Tibial artery (tissue), 4 donors: Measurements from ENCODE around the gene GCC1.

Source experiments
- DNase-seq, 2 donors: peaks; one replicate each; pipeline ENCODE4 v3.0.0-alpha.2; 2019
- H3K27ac ChIP-seq, 2 donors: fragments of 200-600 bp; sonication (generic) in 1 of 2; 1 replicate in 1 of 2; 2 replicates in 1 of 2; pipeline ENCODE4 v1.5.1; 2018 to 2019; ENCODE audit warnings: mild to moderate bottlenecking in 1 of 2
- H3K27me3 ChIP-seq, 2 donors: fragments of 200-600 bp; sonication (generic) in 1 of 2; one replicate each; pipeline versions ENCODE4 v1.5.1 to v1.6.0; 2016 to 2019
- H3K36me3 ChIP-seq, 3 donors: fragments of 200-600 bp; sonication (generic) in 2 of 3; one replicate each; pipeline ENCODE4 v1.5.1; 2016 to 2019; ENCODE audit warnings: mild to moderate bottlenecking in 2 of 3
- H3K4me1 ChIP-seq, 4 donors: fragments of 200-600 bp; sonication (generic) in 2 of 4; 1 replicate in 3 of 4; 2 replicates in 1 of 4; pipeline ENCODE4 v1.5.1; 2016 to 2019
- H3K4me3 ChIP-seq, 2 donors: fragments of 200-600 bp; sonication (generic) in 1 of 2; 1 replicate in 1 of 2; 2 replicates in 1 of 2; pipeline ENCODE4 v1.5.1; 2018 to 2019; ENCODE audit warnings: mild to moderate bottlenecking in 2 of 2
- H3K9me3 ChIP-seq, 3 donors: fragments of 200-600 bp; sonication (generic) in 1 of 3; one replicate each; pipeline ENCODE4 v1.5.1; 2016 to 2019
- CTCF ChIP-seq, 2 experiments: fragments of 200-600 bp in 1 of 2; fragments of 450-650 bp in 1 of 2; IDR thresholded peaks; one replicate each; pipeline ENCODE4 v1.5.1; 2017 to 2019; ENCODE audit warnings: antibody characterized with exemption in 2 of 2, mild to moderate bottlenecking in 1 of 2, moderate library complexity in 1 of 2
- intact Hi-C: fragments of 100-400 bp; cut with DNase I; formaldehyde crosslinking; loops from one replicate; pipeline ENCODE4 v1.15.0; 2023; ENCODE audit warnings: low total_unique reads

The GCC1 gene

GRCh38 chr7:127620406-127621233, 35.2 kb upstream of the GCC1 start:
- no peak for DNase-seq
- H3K4me1 ChIP-seq = peaks cover 0 to 9% (median 4%) of the 10 kb centered on the region in 4 donors
- intact Hi-C loops = no loop called here
- H3K36me3 ChIP-seq = no peaks in the 10 kb centered on the region
- H3K4me3 ChIP-seq = no peak overlapping the region
- peaks cover 0 to 50% of the 10 kb centered on the region in 2 donors for H3K27me3 ChIP-seq
- no peak overlapping the region for H3K27ac ChIP-seq
- no peaks in the 10 kb centered on the region for H3K9me3 ChIP-seq
- no peak for TF ChIP-seq CTCF (IDR thresholded peaks at IDR 0.05)

- Histone ChIP-seq H3K4me1 (peaks cover 0 to 9% (median 4%) of the 10 kb centered on the region in 4 donors), H3K27ac (no peak overlapping the region), H3K4me3 (no peak overlapping the region), H3K36me3 (no peaks in the 10 kb centered on the region), H3K27me3 (peaks cover 0 to 58% of the 10 kb centered on the region in 2 donors), H3K9me3 (no peaks in the 10 kb centered on the region)
- no peak for DNase-seq
- no peak for TF ChIP-seq CTCF (IDR thresholded peaks at IDR 0.05)
- intact Hi-C loops = no loop called here
Observed at GRCh38 chr7:127619681-127620405, 34.4 kb upstream of the GCC1 start.

- Histone ChIP-seq H3K36me3 (no peaks in the 10 kb centered on the region), H3K9me3 (no peaks in the 10 kb centered on the region), H3K4me3 (no peak overlapping the region), H3K4me1 (peaks cover 0 to 9% (median 4%) of the 10 kb centered on the region in 4 donors), H3K27me3 (peaks cover 0 to 66% of the 10 kb centered on the region in 2 donors), H3K27ac (no peak overlapping the region)
- intact Hi-C loops = no loop called here
- no peak for DNase-seq
- no peak for TF ChIP-seq CTCF (IDR thresholded peaks at IDR 0.05)
Observed at GRCh38 chr7:127618775-127619174, 33.4 kb upstream of the GCC1 start.

GRCh38 chr7:127618042-127618441, 32.6 kb upstream of the GCC1 start, which contains the start of gene PAX4:
Gene PAX4, minus strand, starts transcription at chr7:127618142. Its CDS starts 2,214 bp downstream, at chr7:127615928.
- no peak within 1 kb of the TSS for H3K27ac ChIP-seq
- intact Hi-C loops = no loop called here
- H3K9me3 ChIP-seq = no peaks in the 10 kb centered on the region
- no peak for DNase-seq
- H3K27me3 ChIP-seq = peaks cover 0 to 69% of the 10 kb centered on the region in 2 donors
- peaks cover 0 to 9% (median 4%) of the 10 kb centered on the region in 4 donors for H3K4me1 ChIP-seq
- no peak for TF ChIP-seq CTCF (IDR thresholded peaks at IDR 0.05)
- H3K4me3 ChIP-seq = no peak within 1 kb of the TSS
- no peaks in the 10 kb centered on the region for H3K36me3 ChIP-seq

GRCh38 chr7:127616724-127617123, 31.3 kb upstream of the GCC1 start:
- H3K4me3 ChIP-seq = no peak overlapping the region
- H3K27me3 ChIP-seq = peaks cover 0 to 69% of the 10 kb centered on the region in 2 donors
- H3K27ac ChIP-seq = no peak overlapping the region
- no peaks in the 10 kb centered on the region for H3K36me3 ChIP-seq
- no peak for DNase-seq
- H3K9me3 ChIP-seq = no peaks in the 10 kb centered on the region
- intact Hi-C loops = no loop called here
- no peak for TF ChIP-seq CTCF (IDR thresholded peaks at IDR 0.05)
- peaks cover 0 to 9% (median 4%) of the 10 kb centered on the region in 4 donors for H3K4me1 ChIP-seq
